GM19438 (cell line): ENCODE results near the gene SCGB1D2.

Source experiments
- ATAC-seq: cut with Tn5 transposase; IDR thresholded peaks from one replicate; pipeline ENCODE4 v1.9.1; 2021; ENCODE audit warnings: low read depth; ENCODE audit not compliant: unreplicated experiment

SCGB1D2 gene

DNA sequence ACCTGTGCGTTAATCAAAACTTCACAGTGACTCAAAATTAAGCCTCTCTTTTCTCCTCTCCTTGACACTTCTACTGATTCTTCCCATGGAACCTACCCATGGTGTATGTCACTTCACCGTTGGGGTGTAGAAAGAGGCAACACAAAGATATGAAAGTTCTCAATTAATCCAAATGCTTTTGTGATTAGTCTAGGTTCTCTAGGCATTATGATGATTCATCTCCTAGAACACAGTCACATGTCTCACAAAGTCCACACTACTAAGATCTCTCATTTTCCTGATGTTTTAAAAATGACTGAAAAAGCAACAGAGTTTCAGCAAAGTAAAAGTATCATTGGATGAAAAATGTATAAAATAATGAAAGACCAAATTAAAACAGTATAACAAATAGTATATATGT is 14.2 kb downstream of the SCGB1D2 start:
- no peak for ATAC-seq

DNA sequence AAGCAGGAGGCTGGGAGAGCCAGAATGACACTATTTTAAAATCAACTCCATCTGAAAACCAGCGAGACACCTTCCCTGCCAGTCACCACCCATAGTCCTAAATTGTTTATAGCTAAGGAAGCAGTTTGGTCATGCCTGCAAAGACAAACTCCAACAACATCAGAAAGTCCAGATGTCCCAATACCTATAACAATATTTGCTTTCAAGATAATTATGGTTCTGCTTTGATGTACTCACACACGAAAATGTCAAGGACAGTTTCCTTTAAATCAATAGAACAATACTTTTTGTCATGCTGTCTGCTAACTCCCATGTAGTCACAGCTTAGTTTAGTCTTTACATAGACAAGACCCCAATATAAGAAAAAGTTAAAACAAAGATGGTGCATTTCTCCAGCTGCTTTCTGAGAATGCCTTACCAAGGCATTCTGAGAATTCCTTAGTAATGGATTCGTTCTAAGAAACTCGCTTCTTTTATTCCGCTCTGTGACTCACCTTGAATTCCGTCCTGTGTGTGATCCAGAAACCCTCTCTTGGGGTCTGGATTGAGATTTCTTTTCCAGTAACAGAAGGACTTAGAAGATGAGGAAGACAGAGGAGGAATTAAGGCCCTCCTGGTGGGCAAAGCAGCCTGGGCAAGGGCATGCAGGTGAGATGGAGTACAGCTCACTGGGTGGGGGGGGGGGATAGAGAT is 18.4 kb downstream of the SCGB1D2 start:
- no peak for ATAC-seq

DNA sequence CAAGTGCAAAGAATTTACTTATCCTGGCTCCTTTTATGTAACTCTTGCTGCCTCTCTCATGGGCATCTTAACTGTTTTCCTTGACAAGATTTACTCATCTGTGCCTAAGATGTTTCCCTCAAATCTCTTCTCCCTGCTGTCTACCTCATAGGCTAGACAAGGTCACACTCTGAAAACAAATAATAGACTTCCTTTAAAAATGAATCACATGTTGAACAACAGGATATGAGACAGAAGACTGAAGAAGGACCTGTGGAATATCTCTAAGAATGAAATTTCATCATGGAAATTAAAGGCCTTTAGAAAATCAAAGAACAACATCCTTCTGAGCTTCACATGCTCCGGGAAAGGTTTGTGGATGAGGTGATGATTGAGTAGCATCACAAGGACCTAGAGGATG is 22.0 kb downstream of the SCGB1D2 start:
- no peak for ATAC-seq

DNA sequence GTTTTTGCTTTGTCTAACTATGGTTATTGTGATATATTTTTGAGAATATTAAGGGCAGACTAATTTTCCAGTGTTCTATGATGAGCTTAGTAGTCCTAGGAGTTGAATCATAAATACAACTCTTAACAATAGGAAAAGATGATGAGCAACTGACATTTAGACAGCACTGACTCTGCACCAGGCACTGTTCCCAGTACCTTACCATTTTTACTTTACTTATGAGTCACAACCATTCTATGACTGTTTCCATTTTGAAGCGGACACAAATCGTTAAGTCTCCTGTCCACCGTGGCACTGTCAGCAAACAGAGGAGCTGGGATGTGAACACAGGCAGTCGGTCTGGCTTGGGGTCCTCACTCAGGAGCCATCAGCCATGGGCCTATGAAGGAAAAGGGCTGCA is 24.5 kb downstream of the SCGB1D2 start:
- ATAC-seq = no peak

DNA sequence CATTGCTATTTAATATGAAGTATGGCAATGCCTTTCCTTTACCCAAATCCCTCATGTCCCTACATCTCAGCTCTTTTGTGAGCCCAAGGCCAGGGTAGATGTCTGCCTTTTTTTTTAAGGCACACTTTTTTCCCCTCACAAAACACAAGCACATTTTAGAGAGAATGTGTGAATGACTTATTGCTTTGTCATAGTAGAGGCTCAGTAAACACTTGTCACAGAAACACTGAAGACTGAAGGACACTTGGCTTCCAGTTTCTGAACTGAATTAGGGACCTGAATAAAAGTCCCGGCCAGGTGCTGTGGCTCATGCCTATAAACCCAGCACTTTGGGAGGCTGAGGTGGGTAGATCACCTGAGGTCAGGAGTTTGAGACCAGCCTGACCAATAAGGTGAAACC is 25.0 kb downstream of the SCGB1D2 start:
- ATAC-seq = no peak

DNA sequence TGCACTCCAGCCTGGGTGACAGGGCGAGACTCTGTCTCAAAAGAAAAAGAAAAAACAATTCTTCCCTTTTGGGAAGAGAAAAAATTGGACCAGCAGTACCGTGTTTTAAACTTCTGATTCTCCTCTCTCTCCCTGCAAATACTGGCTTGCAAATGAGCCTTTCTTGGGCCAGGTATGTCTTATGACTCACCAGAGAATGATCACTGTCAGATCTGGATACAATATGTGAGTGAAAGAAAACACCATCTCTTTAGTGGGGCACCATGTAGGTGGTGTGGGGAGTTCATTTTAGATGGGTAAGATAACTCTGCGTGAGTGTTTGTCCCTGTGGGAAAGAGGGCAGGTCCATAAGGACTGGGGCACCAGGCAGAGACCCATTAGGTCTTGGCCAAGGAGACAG is 25.5 kb downstream of the SCGB1D2 start:
- ATAC-seq = no peak

DNA sequence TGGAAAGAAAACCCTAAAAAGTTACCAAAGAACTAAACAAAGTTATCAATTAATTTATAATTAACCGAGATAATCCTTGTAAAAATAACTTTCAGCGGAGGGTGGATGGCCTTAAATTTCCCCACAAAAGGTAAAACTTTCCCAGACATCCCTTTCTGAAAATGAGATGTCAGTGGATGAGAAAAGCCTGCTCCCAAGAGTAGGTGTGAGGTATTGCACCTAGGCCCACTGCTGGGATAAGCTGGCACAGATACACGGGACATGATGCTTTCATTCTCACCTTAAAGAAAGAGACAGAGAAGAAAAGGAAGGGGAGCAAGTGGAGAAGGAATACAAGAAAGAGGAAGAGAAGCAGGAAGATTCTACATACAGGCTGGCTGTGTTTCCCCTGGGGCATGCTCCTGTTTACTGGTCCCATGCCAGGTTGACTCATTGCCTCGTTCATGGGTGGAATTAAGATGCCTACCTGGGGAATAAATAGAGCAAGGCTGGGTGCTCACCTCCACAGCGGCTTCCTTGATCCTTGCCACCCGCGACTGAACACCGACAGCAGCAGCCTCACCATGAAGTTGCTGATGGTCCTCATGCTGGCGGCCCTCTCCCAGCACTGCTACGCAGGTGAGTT is 27.7 kb downstream of the SCGB1D2 start, which contains the start of gene SCGB2A2:
Gene SCGB2A2 (plus strand): TSS at position 505 of the 625 bp plus-strand sequence. CDS start 59 bp downstream, at position 564.
- no peak for ATAC-seq

DNA sequence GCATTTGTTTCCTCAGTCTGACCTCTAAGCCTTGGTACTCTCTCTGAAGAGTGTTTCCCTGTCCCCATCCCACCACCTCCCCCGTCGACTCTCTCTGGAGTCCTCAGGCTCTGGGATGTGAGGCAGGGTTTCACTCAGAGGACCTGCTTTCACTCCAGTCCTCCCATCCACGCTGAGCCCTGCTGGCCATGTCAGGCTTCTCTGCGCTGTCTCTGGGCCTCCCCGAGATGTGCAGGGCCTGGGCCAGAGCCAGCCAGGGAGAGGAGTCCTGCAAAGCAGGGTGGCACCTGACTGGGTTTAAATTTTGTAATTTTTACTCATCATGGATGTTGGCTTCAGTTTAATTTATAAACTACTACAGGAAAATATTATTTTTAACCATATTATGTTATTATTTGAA is 31.2 kb downstream of the SCGB1D2 start:
- no peak for ATAC-seq

DNA sequence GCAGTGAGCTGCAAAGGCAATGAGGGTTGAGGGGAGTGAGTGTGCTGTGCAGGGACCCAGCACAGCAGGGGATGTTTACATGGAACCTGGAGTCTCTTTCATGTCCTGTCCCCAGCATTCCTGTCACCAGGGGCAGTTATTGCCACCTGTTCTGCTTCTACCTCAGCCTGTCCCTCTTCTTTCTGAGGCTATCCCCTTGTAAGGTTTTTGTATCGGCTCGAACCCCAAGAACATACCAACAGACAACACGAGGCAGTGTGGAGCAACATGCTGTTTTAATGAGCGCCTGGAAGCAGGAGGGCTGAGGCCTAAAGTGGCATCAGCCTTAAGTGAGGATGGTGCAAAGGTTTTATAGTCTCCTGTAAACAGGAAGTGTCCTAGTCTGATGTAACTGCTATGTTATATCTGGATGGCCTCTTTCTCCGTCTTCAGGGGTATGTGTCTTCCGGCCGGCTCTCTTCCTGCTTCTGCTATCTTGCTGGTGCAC is 31.8 kb downstream of the SCGB1D2 start:
- ATAC-seq = no peak

DNA sequence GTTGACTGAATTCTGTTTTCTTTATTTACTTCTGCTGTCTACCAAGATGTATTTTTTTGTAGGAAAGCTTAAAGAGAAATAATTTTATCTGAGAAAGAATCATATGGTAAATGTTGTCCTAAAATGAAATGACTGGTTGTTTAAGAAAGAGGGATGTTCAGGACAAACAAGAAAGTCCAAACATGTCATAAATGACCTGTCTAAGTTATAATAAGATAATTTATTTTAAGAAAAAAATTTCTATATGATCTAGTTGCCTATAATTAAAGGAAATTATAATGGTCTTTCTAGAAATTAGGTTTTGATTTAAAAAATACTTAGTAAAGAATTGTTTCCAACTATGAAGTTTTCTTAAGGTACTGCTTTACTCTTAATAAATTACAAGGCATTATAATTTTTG is 38.4 kb downstream of the SCGB1D2 start:
- no peak for ATAC-seq
